Measurements from ENCODE around the gene EEF2KMT. TPM values are rescaled to one million over a fixed set of nuclear protein-coding genes. Genes with fewer than 3 reads are reported as not detected.
A peak's percentile ranks its signal among the peaks of the same experiment; 100 is the strongest.

EEF2KMT gene
- total RNA-seq, 3 donors from 2014 or later (not counting 1 experiment from before 2014, with no cell fraction given), result 3.0 to 4.7 (median 3.7) TPM

DNA sequence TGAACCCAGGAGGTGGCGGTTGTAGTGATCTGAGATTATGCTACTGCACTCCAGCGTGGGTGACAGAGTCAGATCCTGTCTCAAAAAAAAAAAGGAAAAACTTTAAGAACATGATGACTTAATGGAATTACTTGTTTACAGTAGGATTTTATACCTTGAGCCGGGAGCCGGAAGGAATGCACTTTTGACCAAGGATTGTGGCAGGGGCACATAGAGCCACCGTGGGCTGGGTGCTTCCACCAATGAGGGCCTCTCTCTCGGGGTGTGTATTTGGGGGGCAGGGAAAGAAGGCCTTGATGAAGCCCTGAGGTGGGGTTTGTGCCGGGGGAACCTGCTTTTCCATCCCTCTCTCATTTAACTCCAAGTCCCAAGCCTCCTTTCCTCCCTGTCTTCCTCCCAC is 57.1 kb downstream of the EEF2KMT start:
- ATAC-seq, result no peak
- no peaks in the 10 kb centered on the region for H3K9me3 ChIP-seq (ENCODE audit: control insufficient read depth, insufficient read depth, low read length)
- no peak for DNase-seq
- no peak for TF ChIP-seq CTCF (IDR thresholded peaks at IDR 0.05)
- H3K27ac ChIP-seq (ENCODE audit: low read length), result no peak overlapping the region
- Mint-ChIP-seq H3K9me3 (no peaks in the 10 kb centered on the region), H3K36me3 (no peaks in the 10 kb centered on the region), H3K27ac (no peak overlapping the region), H3K27me3 (ENCODE audit: low read depth in 2 of 2) (no peaks in the 10 kb centered on the region), H3K4me3 (no peak overlapping the region), H3K4me1 (no peaks in the 10 kb centered on the region)
- H3K36me3 ChIP-seq (ENCODE audit: control insufficient read depth, insufficient read depth, low read length), result no peaks in the 10 kb centered on the region
- WGBS (ENCODE audit: insufficient coverage), result 88% methylated on average over 7 of the region's 7 CpGs
- H3K4me1 ChIP-seq (ENCODE audit: control insufficient read depth, insufficient read depth, low read length), result no peaks in the 10 kb centered on the region
- intact Hi-C loops (cut with micrococcal nuclease), result no loop called here
- no peaks in the 10 kb centered on the region for H3K27me3 ChIP-seq (ENCODE audit: control insufficient read depth, insufficient read depth, low read length)
- no peak overlapping the region for H3K4me3 ChIP-seq (ENCODE audit: low read length)

- no peak for DNase-seq
- H3K9me3 ChIP-seq (ENCODE audit: control insufficient read depth, insufficient read depth, low read length), result no peaks in the 10 kb centered on the region
- no peak for TF ChIP-seq CTCF (IDR thresholded peaks at IDR 0.05)
- H3K27me3 ChIP-seq (ENCODE audit: control insufficient read depth, insufficient read depth, low read length), result no peaks in the 10 kb centered on the region
- Mint-ChIP-seq H3K4me1 (peaks cover 14 to 20% of the 10 kb centered on the region in 2 donors), H3K4me3 (peak overlapping the region; percentile 26), H3K27ac (no peak overlapping the region), H3K9me3 (no peaks in the 10 kb centered on the region), H3K27me3 (ENCODE audit: low read depth in 2 of 2) (no peaks in the 10 kb centered on the region), H3K36me3 (no peaks in the 10 kb centered on the region)
- no peaks in the 10 kb centered on the region for H3K36me3 ChIP-seq (ENCODE audit: control insufficient read depth, insufficient read depth, low read length)
- no peak for ATAC-seq
- H3K27ac ChIP-seq (ENCODE audit: low read length), result no peak overlapping the region
- H3K4me3 ChIP-seq (ENCODE audit: low read length), result no peak overlapping the region
- WGBS (ENCODE audit: insufficient coverage), result 82% methylated on average over 11 of the region's 12 CpGs
- peaks cover 19% of the 10 kb centered on the region for H3K4me1 ChIP-seq (ENCODE audit: control insufficient read depth, insufficient read depth, low read length)
- intact Hi-C loops (cut with micrococcal nuclease), result loop anchor here (10.0 kb wide), 1 partner anchor 58 kb away; the partner anchor contains the start of gene EEF2KMT
Observed at GRCh38 chr16:5036228-5037156, 61.1 kb downstream of the EEF2KMT start.

DNA sequence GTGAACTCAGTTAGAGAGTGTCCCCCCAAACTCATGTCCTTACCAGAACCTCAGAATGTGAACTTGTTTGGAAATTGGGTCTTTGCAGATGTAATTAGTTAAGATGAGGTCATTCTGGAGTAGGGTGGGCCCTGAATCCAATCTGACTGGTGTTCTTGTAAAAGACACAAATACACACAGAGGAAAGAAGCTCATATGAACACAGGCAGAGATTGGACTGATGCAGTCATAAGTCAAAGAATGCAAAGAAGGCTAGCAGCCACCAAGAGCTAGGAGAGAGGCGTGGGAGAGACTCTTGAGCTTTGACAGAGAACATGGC is 61.7 kb downstream of the EEF2KMT start:
- peaks cover 19% of the 10 kb centered on the region for H3K4me1 ChIP-seq (ENCODE audit: control insufficient read depth, insufficient read depth, low read length)
- H3K4me3 ChIP-seq (ENCODE audit: low read length), result no peak overlapping the region
- H3K27me3 ChIP-seq (ENCODE audit: control insufficient read depth, insufficient read depth, low read length), result no peaks in the 10 kb centered on the region
- H3K27ac ChIP-seq (ENCODE audit: low read length), result no peak overlapping the region
- Mint-ChIP-seq H3K36me3 (no peaks in the 10 kb centered on the region), H3K9me3 (no peaks in the 10 kb centered on the region), H3K27ac (no peak overlapping the region), H3K4me1 (peaks cover 14 to 20% of the 10 kb centered on the region in 2 donors), H3K27me3 (ENCODE audit: low read depth in 2 of 2) (no peaks in the 10 kb centered on the region), H3K4me3 (no peak overlapping the region)
- ATAC-seq, result no peak
- intact Hi-C loops (cut with micrococcal nuclease), result loop anchor here (10.0 kb wide), 1 partner anchor 59 kb away; the partner anchor contains the start of gene EEF2KMT
- no peaks in the 10 kb centered on the region for H3K9me3 ChIP-seq (ENCODE audit: control insufficient read depth, insufficient read depth, low read length)
- TF ChIP-seq CTCF (IDR thresholded peaks at IDR 0.05), result no peak
- DNase-seq, result no peak
- 90% methylated on average over 1 of the region's 1 CpG for WGBS (ENCODE audit: insufficient coverage)
- H3K36me3 ChIP-seq (ENCODE audit: control insufficient read depth, insufficient read depth, low read length), result no peaks in the 10 kb centered on the region

Other genes with a start within 250 kb of the EEF2KMT start
- not detected for gene PPL, start 160.6 kb downstream of the EEF2KMT start, total RNA-seq
- 1 to 10 TPM in 1 of 3 donors, under 1 TPM in 2; 0.27 to 1.1 (median 0.93) TPM for gene SEC14L5, start 139.5 kb downstream of the EEF2KMT start, total RNA-seq
- gene NAGPA, start 63.9 kb downstream of the EEF2KMT start, total RNA-seq, result 10 to 100 TPM; 14.7 to 27.8 (median 23.0) TPM
- gene C16orf89, start 31.8 kb downstream of the EEF2KMT start, total RNA-seq, result not detected
- 10 to 100 TPM; 13.4 to 20.0 (median 17.4) TPM for gene ALG1, start 26.0 kb downstream of the EEF2KMT start, total RNA-seq